NCI-H1417 (cell line): ENCODE data around the gene ZFP62.
A peak's percentile ranks its signal among the peaks of the same experiment; 100 is the strongest.

Experiments
- DNase-seq, 3 experiments: peaks; one replicate each; lab custom pipeline; 2025; lab: John Stamatoyannopoulos, UW

ZFP62 gene

GRCh38 chr5:180868960-180869359, 7.9 kb upstream of the ZFP62 start:
- peak; percentile 62 to 79 (median 75) for DNase-seq

DNA sequence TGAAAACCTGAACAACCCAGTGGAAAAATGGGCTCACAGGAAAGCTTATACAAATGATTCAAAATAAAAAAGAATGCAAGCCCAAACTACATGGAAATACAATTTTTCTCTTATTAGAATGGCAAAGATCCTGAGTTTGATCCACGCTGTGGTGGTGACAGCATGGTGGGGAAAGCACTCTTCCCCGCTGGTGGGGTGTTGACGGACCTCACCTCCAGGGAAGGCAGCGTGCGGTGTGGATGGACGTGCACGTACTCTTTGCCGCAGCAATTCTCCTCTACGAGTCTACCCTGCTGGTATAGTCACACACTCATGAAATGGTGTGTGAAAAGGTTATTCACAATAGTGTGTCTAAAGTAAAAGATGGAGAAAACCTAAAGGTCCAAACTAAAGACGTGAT, 5.9 kb upstream of the ZFP62 start:
- no peak for DNase-seq

DNA sequence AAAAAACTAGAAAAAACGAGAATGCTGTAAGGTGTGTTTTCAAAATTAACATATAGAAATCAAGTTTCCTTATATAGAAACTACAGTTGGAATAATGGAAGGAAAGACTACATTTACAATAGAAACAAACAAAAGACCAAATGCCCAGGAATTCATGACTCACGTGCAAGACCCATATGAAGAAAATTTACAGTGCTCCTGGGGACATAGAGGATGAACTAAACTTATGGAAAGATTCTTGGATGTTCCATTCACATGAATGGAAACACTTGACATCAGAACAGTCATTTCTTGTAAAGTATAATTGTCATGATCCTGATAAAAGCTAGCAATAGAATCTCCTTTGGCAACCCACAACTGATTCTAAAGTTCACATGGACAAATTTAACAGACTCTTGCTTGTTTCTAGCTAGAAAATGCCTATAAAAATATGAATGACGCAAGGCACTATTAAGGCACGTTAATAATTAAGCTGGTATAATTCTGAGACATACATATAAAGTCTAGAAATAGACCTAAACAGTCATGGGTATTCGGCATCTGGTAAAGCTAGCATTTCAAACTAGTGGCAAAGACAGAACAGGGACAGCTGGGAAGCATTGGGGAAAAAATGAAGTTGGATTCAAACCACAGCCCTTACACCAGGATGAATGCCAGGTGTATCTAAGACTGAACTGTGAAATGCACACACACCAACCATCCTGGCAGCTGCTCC, 5.1 kb upstream of the ZFP62 start:
- DNase-seq: no peak

- no peak for DNase-seq
These were observed 1.6 kb upstream of the ZFP62 start for GRCh38 chr5:180862645-180863044.

- peak; percentile 25 to 81 (median 78) for DNase-seq
These were observed 696 bp downstream of the ZFP62 start for GRCh38 chr5:180860273-180860886.

GRCh38 chr5:180858586-180858985, 2.5 kb downstream of the ZFP62 start:
- DNase-seq: no peak

GRCh38 chr5:180853848-180854176, 7.3 kb downstream of the ZFP62 start:
- DNase-seq: no peak

GRCh38 chr5:180853121-180853847, 7.8 kb downstream of the ZFP62 start:
- no peak for DNase-seq

GRCh38 chr5:180852495-180852894, 8.6 kb downstream of the ZFP62 start:
- no peak for DNase-seq

- DNase-seq: no peak
These were observed 10.5 kb downstream of the ZFP62 start for GRCh38 chr5:180850434-180851078.

- DNase-seq: no peak
These were observed 11.2 kb downstream of the ZFP62 start for GRCh38 chr5:180849827-180850226.

GRCh38 chr5:180848878-180849277, 12.2 kb downstream of the ZFP62 start:
- DNase-seq: no peak

DNA sequence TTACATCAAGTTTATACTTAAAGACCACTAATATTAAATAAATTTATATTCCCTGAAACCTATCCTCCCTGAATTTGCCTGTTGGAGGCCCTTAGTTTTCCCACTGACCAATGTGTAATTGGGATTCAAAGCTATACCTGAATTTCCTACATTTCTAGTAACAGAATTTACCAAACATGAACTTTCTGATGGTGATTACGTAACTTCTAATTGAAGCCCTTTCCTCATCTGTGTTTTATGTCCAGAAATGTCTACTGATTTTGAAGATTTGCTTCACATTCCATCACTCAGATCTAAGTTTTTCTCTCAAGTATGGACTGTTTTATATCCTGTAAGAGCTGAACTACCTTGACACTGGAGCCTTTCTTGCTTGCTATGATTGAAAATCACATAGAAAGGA, 12.8 kb downstream of the ZFP62 start:
- no peak for DNase-seq

- DNase-seq: no peak
These were observed 14.1 kb downstream of the ZFP62 start for GRCh38 chr5:180847026-180847425.

- DNase-seq: no peak
These were observed 16.2 kb downstream of the ZFP62 start for GRCh38 chr5:180844858-180845257.

DNA sequence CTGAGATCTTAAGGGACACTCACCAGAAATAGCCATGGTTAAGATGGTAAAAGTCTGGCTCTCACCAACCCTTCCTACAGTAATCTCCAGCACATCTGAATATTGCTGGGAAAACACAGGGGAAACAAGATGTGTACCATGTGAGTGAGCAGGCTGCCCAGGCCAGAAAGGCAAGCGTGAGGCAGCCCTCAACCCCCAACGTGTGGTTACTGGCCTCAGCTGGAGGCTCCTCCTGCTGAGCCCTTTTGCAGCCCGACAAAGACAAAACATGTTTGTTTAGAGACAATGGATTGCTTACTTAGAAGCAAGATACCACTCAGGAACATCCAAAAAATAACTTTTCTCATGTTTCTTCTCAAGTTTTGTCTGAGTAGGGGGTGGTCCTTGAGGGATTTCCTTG, 16.6 kb downstream of the ZFP62 start:
- DNase-seq: no peak

GRCh38 chr5:180839935-180840334, 21.1 kb downstream of the ZFP62 start:
- no peak for DNase-seq

DNA sequence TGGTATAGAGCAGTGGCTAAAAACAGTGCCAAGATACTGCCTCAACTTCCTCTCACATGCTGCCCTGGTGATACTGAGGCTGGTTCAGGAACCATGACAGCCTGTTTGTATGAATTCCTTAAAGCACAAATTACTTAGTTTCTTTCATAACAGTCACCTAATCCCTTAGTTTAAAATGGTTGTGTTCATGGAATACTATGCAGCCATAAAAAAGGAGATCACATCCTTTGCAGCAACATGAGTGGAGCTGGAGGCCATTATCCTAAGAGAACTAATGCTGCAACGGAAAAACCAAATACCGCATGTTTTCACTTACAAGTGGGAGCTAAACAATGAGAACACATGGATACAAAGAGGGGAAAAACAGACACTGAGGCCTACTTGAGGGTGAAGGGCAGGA, 21.8 kb downstream of the ZFP62 start:
- no peak for DNase-seq

DNA sequence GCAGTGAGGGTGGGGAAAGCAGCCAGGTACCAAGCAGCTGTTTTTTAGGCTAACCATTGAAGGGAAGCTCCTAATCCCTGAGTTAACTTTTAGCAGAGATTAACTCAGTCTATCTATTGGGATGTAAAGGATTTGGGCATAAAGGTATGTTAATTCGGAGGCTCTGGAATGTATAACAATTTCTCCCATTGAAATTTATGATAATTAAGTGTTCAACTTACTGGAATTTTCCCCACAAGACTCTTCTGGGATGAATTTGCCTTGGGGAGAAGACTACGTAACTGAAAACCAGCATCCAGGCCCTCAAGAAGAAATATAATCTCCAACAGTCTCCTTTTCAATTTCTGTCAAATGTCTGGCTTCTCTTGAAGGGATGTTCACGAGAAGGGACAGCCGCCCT, 23.6 kb downstream of the ZFP62 start:
- no peak for DNase-seq

DNA sequence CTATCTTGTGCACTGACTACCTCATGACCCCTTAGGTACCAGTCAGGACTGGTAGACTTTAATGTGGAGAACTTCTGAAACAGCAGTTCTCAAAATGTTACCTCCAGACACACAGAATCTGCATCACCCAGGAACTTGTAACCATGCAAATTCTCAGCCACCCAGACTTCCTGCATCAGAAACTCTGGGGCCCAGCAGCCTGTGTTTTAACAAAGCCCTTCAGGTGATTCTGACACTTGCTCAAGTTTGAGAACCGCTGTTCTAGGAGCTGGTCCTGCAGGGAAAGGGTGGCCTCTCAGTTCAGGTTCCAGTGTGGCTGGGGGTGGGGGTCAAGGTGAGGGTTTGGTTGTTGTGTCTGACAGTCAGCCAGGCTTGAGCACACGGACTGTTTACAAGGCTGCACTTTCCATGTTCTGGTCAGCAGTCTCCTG, 28.4 kb downstream of the ZFP62 start:
- DNase-seq: no peak

DNA sequence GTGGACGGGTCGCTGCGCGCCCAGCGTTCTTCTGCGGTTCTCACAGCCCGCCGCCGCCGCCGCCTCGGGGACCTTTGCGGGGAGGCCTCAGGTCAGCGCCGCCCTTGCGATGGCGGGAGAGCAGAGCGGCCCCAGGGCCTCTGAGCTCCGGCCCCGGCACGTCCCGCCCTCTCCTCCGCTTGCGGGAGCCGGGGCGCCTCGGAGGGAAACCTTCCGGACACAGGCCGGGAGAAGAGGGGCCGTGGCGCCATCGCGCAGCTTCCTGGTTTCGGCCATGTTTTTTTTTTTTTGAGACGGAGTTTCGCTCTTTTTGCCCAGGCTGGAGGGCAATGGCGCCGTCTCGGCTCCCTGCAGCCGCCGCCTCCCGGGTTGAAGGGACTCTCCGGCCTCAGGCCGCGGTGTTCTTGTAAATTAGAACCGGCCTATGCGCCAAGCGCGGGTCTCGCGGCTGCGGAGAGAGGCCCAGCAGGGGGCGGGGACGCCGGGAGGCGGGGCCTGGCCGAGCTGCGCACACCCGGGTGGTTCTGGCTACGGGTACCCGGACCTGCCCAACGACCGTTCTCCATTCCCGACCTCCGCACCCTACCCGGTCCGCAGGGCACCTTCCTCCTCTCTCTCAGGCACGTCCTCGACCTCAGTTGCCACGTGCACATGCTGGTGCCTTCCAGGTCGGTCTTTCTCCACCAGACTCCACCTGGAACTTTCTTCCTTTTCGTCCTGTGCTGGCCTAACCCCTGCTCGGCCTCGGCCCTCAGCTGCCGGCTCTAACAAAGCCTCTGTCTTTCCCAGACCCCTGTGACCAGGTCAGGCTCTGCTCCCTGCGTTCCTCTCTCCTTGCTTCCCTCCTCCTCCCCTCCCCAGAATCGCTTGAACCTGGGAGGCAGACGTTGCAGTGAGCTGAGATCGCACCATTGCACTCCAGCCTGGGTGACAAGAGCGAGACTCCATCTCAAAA, 29.7 kb downstream of the ZFP62 start:
- peak; percentile 64 to 82 (median 80) for DNase-seq
